HEK293 (cell line): ENCODE data around the gene ELAVL2.

Experiments used
- EGR2 ChIP-seq: fragments of 450-650 bp; formaldehyde crosslinking; IDR thresholded peaks from 2 replicates; pipeline ENCODE4 v1.5.1; 2016; ENCODE audit warnings: low read depth, missing biosample characterization, missing genetic modification characterization
- GFI1B ChIP-seq: fragments of 450-650 bp; formaldehyde crosslinking; IDR thresholded peaks from 2 replicates; pipeline ENCODE4 v1.5.1; 2016; ENCODE audit warnings: missing biosample characterization, missing genetic modification characterization
- GLIS2 ChIP-seq: fragments of 450-650 bp; formaldehyde crosslinking; IDR thresholded peaks from 2 replicates; pipeline ENCODE4 v1.5.1; 2016; ENCODE audit warnings: missing biosample characterization, missing genetic modification characterization
- KLF8 ChIP-seq: fragments of 450-650 bp; formaldehyde crosslinking; IDR thresholded peaks from 2 replicates; pipeline ENCODE4 v1.5.1; 2016; ENCODE audit warnings: missing biosample characterization, missing genetic modification characterization
- MEIS1 ChIP-seq: sonication (generic); formaldehyde crosslinking; IDR thresholded peaks from 2 replicates; pipeline ENCODE4 v1.8.1; 2022; ENCODE audit warnings: missing genetic modification reagents, mild to moderate bottlenecking, borderline replicate concordance
- SETDB1 ChIP-seq: IDR thresholded peaks from one replicate; pipeline ENCODE4 v1.6.1; 2017; ENCODE audit warnings: mild to moderate bottlenecking, low read length, moderate library complexity, mixed read lengths; ENCODE audit not compliant: insufficient read length
- ZBTB17 ChIP-seq: fragments of 450-650 bp; formaldehyde crosslinking; IDR thresholded peaks from 2 replicates; pipeline ENCODE4 v1.5.1; 2016; ENCODE audit warnings: missing biosample characterization, missing genetic modification characterization
- ZBTB48 ChIP-seq: fragments of 450-650 bp; formaldehyde crosslinking; IDR thresholded peaks from 2 replicates; pipeline ENCODE4 v1.5.1; 2016; ENCODE audit warnings: missing biosample characterization, missing genetic modification characterization
- ZBTB7A ChIP-seq: fragments of 450-650 bp; formaldehyde crosslinking; IDR thresholded peaks from 2 replicates; pipeline ENCODE4 v1.5.1; 2016; ENCODE audit warnings: low read depth, missing biosample characterization, missing genetic modification characterization
- ZFP3 ChIP-seq: fragments of 450-650 bp; formaldehyde crosslinking; IDR thresholded peaks from 2 replicates; pipeline ENCODE4 v1.5.1; 2016; ENCODE audit warnings: low read depth, missing biosample characterization, missing genetic modification characterization
- ZFP37 ChIP-seq: fragments of 450-650 bp; formaldehyde crosslinking; IDR thresholded peaks from 2 replicates; pipeline ENCODE4 v1.5.1; 2016; ENCODE audit warnings: missing biosample characterization, missing genetic modification characterization
- ZNF132 ChIP-seq: fragments of 450-650 bp; formaldehyde crosslinking; IDR thresholded peaks from 2 replicates; pipeline ENCODE4 v1.5.1; 2017; ENCODE audit warnings: missing biosample characterization, missing genetic modification characterization, borderline replicate concordance
- ZNF133 ChIP-seq: fragments of 450-650 bp; formaldehyde crosslinking; IDR thresholded peaks from 2 replicates; pipeline ENCODE4 v1.5.1; 2016; ENCODE audit warnings: missing biosample characterization, missing genetic modification characterization
- ZNF16 ChIP-seq: fragments of 450-650 bp; formaldehyde crosslinking; IDR thresholded peaks from 2 replicates; pipeline ENCODE4 v1.5.1; 2016; ENCODE audit warnings: low read depth, missing biosample characterization, missing genetic modification characterization
- ZNF341 ChIP-seq: fragments of 450-650 bp; formaldehyde crosslinking; IDR thresholded peaks from 2 replicates; pipeline ENCODE4; 2016; ENCODE audit warnings: low read depth, missing biosample characterization, missing genetic modification characterization
- ZNF354C ChIP-seq: fragments of 450-650 bp; formaldehyde crosslinking; IDR thresholded peaks from 2 replicates; pipeline ENCODE4 v1.5.1; 2016; ENCODE audit warnings: missing biosample characterization, missing genetic modification characterization, low read depth, borderline replicate concordance
- ZNF394 ChIP-seq: fragments of 450-650 bp; formaldehyde crosslinking; IDR thresholded peaks from 2 replicates; pipeline ENCODE4 v1.5.1; 2016; ENCODE audit warnings: missing biosample characterization, missing genetic modification characterization, mild to moderate bottlenecking, moderate library complexity, borderline replicate concordance
- ZNF423 ChIP-seq: fragments of 450-650 bp; formaldehyde crosslinking; IDR thresholded peaks from 2 replicates; pipeline ENCODE4 v1.5.1; 2016; ENCODE audit warnings: missing biosample characterization, missing genetic modification characterization
- ZNF600 ChIP-seq: fragments of 450-650 bp; formaldehyde crosslinking; IDR thresholded peaks from 2 replicates; pipeline ENCODE4 v1.5.1; 2016; ENCODE audit warnings: missing biosample characterization, missing genetic modification characterization
- ZNF664 ChIP-seq: fragments of 450-650 bp; formaldehyde crosslinking; IDR thresholded peaks from 2 replicates; pipeline ENCODE4 v1.5.1; 2016; ENCODE audit warnings: missing biosample characterization, missing genetic modification characterization
- ZNF677 ChIP-seq: fragments of 450-650 bp; IDR thresholded peaks from 2 replicates; pipeline ENCODE4 v1.5.0; 2018; ENCODE audit warnings: missing biosample characterization, mild to moderate bottlenecking, missing genetic modification characterization, moderate library complexity
- ZNF707 ChIP-seq: fragments of 450-650 bp; formaldehyde crosslinking; IDR thresholded peaks from 2 replicates; pipeline ENCODE4 v1.5.1; 2016; ENCODE audit warnings: missing biosample characterization, missing genetic modification characterization
- TF ChIP-seq, protein P1 (sequence below): fragments of 450-650 bp; formaldehyde crosslinking; IDR thresholded peaks from 2 replicates; pipeline ENCODE4 v1.5.1; 2016; ENCODE audit warnings: missing biosample characterization, missing genetic modification characterization
- TF ChIP-seq, protein P2 (sequence below): fragments of 450-650 bp; formaldehyde crosslinking; IDR thresholded peaks from 2 replicates; pipeline ENCODE4 v1.5.1; 2016; ENCODE audit warnings: missing biosample characterization, missing genetic modification characterization
- TF ChIP-seq, protein P3 (sequence below): fragments of 450-650 bp; formaldehyde crosslinking; IDR thresholded peaks from 2 replicates; pipeline ENCODE4 v1.5.1; 2016; ENCODE audit warnings: missing biosample characterization, missing genetic modification characterization, borderline replicate concordance
- TF ChIP-seq, protein P4 (sequence below): fragments of 450-650 bp; formaldehyde crosslinking; IDR thresholded peaks from 2 replicates; pipeline ENCODE4 v1.5.1; 2017; ENCODE audit warnings: missing biosample characterization, missing genetic modification characterization

ELAVL2 gene

DNA sequence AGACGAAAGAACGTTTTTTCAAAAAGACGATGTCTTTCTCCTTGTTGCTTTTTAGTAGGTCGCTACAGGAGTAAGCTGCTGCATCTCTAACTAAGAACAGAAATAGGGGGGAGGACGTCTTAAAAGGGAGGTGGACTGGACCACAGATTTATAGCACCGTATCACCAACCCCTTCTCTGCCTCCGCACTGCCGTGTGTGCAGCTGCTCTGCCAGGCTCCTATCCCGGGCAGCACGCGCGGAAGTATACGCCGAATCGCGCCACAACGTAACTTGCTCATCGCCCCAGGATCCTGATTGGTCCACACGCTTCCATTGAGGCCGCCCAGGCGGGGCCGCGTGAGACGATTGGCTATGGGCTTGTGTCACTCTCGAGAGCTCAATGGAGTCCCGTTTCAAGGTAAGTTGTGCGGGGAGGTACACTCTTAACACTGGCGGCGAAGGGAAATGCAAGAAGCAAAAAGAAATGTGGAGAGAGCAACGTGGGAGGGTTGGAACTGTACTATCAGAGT is at the start of gene ELAVL2 (continued):
- TF ChIP-seq, protein P1, sequence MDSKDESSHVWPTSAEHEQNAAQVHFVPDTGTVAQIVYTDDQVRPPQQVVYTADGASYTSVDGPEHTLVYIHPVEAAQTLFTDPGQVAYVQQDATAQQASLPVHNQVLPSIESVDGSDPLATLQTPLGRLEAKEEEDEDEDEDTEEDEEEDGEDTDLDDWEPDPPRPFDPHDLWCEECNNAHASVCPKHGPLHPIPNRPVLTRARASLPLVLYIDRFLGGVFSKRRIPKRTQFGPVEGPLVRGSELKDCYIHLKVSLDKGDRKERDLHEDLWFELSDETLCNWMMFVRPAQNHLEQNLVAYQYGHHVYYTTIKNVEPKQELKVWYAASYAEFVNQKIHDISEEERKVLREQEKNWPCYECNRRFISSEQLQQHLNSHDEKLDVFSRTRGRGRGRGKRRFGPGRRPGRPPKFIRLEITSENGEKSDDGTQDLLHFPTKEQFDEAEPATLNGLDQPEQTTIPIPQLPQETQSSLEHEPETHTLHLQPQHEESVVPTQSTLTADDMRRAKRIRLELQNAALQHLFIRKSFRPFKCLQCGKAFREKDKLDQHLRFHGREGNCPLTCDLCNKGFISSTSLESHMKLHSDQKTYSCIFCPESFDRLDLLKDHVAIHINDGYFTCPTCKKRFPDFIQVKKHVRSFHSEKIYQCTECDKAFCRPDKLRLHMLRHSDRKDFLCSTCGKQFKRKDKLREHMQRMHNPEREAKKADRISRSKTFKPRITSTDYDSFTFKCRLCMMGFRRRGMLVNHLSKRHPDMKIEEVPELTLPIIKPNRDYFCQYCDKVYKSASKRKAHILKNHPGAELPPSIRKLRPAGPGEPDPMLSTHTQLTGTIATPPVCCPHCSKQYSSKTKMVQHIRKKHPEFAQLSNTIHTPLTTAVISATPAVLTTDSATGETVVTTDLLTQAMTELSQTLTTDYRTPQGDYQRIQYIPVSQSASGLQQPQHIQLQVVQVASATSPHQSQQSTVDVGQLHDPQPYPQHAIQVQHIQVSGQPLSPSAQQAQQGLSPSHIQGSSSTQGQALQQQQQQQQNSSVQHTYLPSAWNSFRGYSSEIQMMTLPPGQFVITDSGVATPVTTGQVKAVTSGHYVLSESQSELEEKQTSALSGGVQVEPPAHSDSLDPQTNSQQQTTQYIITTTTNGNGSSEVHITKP (tag by site-specific recombination), result peak; percentile 96
- no peak for TF ChIP-seq ZNF132 (tag by site-specific recombination)
- 0 out of 2 replicates have a peak, but pooled peaks have one; percentile 19 for TF ChIP-seq ZNF664 (tag by site-specific recombination)
- TF ChIP-seq ZFP3 (tag by site-specific recombination), result no peak
- TF ChIP-seq SETDB1, result peak; percentile 38
- TF ChIP-seq ZNF423 (tag by site-specific recombination), result no peak
- 0 out of 2 replicates have a peak, but pooled peaks have one; percentile 18 for TF ChIP-seq GFI1B
- TF ChIP-seq ZNF354C (tag by site-specific recombination), result no peak
- TF ChIP-seq ZNF16 (tag by site-specific recombination), result no peak
- TF ChIP-seq ZNF707, result no peak
- TF ChIP-seq, protein P2, sequence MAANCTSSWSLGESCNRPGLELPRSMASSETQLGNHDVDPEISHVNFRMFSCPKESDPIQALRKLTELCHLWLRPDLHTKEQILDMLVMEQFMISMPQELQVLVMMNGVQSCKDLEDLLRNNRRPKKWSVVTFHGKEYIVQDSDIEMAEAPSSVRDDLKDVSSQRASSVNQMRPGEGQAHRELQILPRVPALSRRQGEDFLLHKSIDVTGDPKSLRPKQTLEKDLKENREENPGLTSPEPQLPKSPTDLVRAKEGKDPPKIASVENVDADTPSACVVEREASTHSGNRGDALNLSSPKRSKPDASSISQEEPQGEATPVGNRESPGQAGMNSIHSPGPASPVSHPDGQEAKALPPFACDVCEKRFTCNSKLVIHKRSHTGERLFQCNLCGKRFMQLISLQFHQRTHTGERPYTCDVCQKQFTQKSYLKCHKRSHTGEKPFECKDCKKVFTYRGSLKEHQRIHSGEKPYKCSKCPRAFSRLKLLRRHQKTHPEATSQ (tag by site-specific recombination), result no peak
- TF ChIP-seq ZFP37 (tag by site-specific recombination), result peak; percentile 61; the same call in 1 of the 2 replicates
- TF ChIP-seq ZBTB7A, result no peak
- TF ChIP-seq ZNF133 (tag by site-specific recombination), result no peak
- TF ChIP-seq KLF8 (tag by site-specific recombination), result peak; percentile 76; the same call in 1 of the 2 replicates
- TF ChIP-seq ZNF600 (tag by site-specific recombination), result peak; percentile 99
- TF ChIP-seq ZBTB48 (tag by site-specific recombination), result no peak
- no peak for TF ChIP-seq GLIS2
- TF ChIP-seq ZNF677, result no peak
- TF ChIP-seq, protein P3, sequence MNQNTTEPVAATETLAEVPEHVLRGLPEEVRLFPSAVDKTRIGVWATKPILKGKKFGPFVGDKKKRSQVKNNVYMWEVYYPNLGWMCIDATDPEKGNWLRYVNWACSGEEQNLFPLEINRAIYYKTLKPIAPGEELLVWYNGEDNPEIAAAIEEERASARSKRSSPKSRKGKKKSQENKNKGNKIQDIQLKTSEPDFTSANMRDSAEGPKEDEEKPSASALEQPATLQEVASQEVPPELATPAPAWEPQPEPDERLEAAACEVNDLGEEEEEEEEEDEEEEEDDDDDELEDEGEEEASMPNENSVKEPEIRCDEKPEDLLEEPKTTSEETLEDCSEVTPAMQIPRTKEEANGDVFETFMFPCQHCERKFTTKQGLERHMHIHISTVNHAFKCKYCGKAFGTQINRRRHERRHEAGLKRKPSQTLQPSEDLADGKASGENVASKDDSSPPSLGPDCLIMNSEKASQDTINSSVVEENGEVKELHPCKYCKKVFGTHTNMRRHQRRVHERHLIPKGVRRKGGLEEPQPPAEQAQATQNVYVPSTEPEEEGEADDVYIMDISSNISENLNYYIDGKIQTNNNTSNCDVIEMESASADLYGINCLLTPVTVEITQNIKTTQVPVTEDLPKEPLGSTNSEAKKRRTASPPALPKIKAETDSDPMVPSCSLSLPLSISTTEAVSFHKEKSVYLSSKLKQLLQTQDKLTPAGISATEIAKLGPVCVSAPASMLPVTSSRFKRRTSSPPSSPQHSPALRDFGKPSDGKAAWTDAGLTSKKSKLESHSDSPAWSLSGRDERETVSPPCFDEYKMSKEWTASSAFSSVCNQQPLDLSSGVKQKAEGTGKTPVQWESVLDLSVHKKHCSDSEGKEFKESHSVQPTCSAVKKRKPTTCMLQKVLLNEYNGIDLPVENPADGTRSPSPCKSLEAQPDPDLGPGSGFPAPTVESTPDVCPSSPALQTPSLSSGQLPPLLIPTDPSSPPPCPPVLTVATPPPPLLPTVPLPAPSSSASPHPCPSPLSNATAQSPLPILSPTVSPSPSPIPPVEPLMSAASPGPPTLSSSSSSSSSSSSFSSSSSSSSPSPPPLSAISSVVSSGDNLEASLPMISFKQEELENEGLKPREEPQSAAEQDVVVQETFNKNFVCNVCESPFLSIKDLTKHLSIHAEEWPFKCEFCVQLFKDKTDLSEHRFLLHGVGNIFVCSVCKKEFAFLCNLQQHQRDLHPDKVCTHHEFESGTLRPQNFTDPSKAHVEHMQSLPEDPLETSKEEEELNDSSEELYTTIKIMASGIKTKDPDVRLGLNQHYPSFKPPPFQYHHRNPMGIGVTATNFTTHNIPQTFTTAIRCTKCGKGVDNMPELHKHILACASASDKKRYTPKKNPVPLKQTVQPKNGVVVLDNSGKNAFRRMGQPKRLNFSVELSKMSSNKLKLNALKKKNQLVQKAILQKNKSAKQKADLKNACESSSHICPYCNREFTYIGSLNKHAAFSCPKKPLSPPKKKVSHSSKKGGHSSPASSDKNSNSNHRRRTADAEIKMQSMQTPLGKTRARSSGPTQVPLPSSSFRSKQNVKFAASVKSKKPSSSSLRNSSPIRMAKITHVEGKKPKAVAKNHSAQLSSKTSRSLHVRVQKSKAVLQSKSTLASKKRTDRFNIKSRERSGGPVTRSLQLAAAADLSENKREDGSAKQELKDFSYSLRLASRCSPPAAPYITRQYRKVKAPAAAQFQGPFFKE, result no peak
- TF ChIP-seq, protein P4, sequence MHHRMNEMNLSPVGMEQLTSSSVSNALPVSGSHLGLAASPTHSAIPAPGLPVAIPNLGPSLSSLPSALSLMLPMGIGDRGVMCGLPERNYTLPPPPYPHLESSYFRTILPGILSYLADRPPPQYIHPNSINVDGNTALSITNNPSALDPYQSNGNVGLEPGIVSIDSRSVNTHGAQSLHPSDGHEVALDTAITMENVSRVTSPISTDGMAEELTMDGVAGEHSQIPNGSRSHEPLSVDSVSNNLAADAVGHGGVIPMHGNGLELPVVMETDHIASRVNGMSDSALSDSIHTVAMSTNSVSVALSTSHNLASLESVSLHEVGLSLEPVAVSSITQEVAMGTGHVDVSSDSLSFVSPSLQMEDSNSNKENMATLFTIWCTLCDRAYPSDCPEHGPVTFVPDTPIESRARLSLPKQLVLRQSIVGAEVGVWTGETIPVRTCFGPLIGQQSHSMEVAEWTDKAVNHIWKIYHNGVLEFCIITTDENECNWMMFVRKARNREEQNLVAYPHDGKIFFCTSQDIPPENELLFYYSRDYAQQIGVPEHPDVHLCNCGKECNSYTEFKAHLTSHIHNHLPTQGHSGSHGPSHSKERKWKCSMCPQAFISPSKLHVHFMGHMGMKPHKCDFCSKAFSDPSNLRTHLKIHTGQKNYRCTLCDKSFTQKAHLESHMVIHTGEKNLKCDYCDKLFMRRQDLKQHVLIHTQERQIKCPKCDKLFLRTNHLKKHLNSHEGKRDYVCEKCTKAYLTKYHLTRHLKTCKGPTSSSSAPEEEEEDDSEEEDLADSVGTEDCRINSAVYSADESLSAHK, result 0 out of 2 replicates have a peak, but pooled peaks have one; percentile 22
- peak; percentile 23; the same call in 1 of the 2 replicates for TF ChIP-seq EGR2 (tag by site-specific recombination)
- no peak for TF ChIP-seq MEIS1 (CRISPR knock-in tag)
- TF ChIP-seq ZBTB17 (tag by site-specific recombination), result peak; percentile 77
- TF ChIP-seq ZNF394 (tag by site-specific recombination), result peak; percentile 69; the same call in 1 of the 2 replicates
- peak; percentile 71 for TF ChIP-seq ZNF341
